Measurements from ENCODE around the gene ZNF33A. TPM values are rescaled to one million over a fixed set of nuclear protein-coding genes. Genes with fewer than 3 reads are reported as not detected.
"Not testable (repeated sequence)": the region's sequence is repeated elsewhere in the genome, so short reads cannot be mapped to it uniquely, and the experiment has no call there.

Gene ZNF33A
- total RNA-seq, 1 donor from 2014 or later: 24.3 TPM

DNA sequence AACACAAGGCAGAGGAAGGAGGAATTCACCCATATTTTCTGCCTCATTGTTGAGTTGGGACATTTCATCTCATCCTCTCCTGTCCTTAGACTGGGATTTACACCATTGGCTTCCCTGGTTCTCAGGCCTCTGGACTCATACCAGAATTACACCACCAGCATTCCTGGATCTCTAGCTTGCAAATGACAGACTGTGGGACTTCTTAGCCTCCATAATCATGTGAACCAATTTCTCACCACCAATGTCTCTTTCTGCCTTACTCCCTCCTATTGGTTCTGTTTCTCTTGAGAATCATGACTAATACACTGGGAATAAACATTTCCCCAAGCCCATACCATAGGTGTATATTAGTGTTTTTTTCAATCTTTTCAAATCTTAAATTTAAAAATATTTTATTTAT lies 2.9 kb upstream of the ZNF33A start:
- H3K9me3 ChIP-seq (replicated peaks): no peaks in the 10 kb centered on the region
- peaks cover 26% of the 10 kb centered on the region for H3K4me1 ChIP-seq
- H3K4me3 ChIP-seq: no peak overlapping the region
- no peak overlapping the region for H3K27ac ChIP-seq (replicated peaks)
- DNase-seq: no peak
- no peaks in the 10 kb centered on the region for H3K36me3 ChIP-seq
- TF ChIP-seq, protein P1, sequence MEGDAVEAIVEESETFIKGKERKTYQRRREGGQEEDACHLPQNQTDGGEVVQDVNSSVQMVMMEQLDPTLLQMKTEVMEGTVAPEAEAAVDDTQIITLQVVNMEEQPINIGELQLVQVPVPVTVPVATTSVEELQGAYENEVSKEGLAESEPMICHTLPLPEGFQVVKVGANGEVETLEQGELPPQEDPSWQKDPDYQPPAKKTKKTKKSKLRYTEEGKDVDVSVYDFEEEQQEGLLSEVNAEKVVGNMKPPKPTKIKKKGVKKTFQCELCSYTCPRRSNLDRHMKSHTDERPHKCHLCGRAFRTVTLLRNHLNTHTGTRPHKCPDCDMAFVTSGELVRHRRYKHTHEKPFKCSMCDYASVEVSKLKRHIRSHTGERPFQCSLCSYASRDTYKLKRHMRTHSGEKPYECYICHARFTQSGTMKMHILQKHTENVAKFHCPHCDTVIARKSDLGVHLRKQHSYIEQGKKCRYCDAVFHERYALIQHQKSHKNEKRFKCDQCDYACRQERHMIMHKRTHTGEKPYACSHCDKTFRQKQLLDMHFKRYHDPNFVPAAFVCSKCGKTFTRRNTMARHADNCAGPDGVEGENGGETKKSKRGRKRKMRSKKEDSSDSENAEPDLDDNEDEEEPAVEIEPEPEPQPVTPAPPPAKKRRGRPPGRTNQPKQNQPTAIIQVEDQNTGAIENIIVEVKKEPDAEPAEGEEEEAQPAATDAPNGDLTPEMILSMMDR (IDR thresholded peaks at IDR 0.05; ENCODE audit: borderline replicate concordance): no peak
- H3K27me3 ChIP-seq (ENCODE audit: low read depth): no peaks in the 10 kb centered on the region
- intact Hi-C loops (cut with micrococcal nuclease): no loop called here

DNA sequence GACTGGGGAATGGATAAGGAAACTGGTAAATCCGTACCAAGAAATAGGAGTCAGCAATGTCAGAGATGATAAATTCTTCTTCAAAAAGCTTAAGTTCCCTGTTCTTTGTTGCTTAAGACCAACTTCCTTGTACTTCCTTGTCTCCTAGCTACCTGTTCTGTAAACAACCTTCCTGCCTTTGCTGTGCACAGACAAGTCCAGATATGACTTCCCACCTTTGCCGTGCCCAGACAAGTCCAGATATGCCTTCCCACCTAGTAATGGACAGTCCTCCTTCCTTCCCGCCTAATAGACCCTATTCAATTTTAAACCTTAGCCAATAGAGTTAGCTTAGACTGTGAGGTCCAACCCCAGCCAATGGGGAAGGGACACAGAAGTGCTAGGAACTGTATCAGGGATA lies 2.5 kb upstream of the ZNF33A start:
- Histone ChIP-seq H3K9me3 (replicated peaks) (no peaks in the 10 kb centered on the region), H3K4me3 (no peak overlapping the region), H3K36me3 (no peaks in the 10 kb centered on the region), H3K4me1 (peaks cover 26% of the 10 kb centered on the region), H3K27ac (replicated peaks) (no peak overlapping the region), H3K27me3 (ENCODE audit: low read depth) (no peaks in the 10 kb centered on the region)
- TF ChIP-seq, protein P1 (IDR thresholded peaks at IDR 0.05; ENCODE audit: borderline replicate concordance): no peak
- no peak for DNase-seq
- intact Hi-C loops (cut with micrococcal nuclease): no loop called here

GRCh38 chr10:38016354-38016753 lies 5.9 kb downstream of the ZNF33A start:
- DNase-seq: no peak
- H3K27ac ChIP-seq (replicated peaks): no peak overlapping the region
- intact Hi-C loops (cut with micrococcal nuclease): no loop called here
- H3K4me3 ChIP-seq: no peak overlapping the region
- TF ChIP-seq, protein P1 (IDR thresholded peaks at IDR 0.05; ENCODE audit: borderline replicate concordance): no peak
- H3K9me3 ChIP-seq (replicated peaks): no peaks in the 10 kb centered on the region
- peaks cover 76% of the 10 kb centered on the region for H3K36me3 ChIP-seq
- peaks cover 9% of the 10 kb centered on the region for H3K4me1 ChIP-seq
- no peaks in the 10 kb centered on the region for H3K27me3 ChIP-seq (ENCODE audit: low read depth)

GRCh38 chr10:38019124-38019523 lies 8.6 kb downstream of the ZNF33A start:
- intact Hi-C loops (cut with micrococcal nuclease); H3K9me3 ChIP-seq (replicated peaks); H3K4me3 ChIP-seq; H3K27me3 ChIP-seq (ENCODE audit: low read depth); DNase-seq; H3K4me1 ChIP-seq; H3K27ac ChIP-seq (replicated peaks): not testable (repeated sequence)
- peaks cover 91% of the 10 kb centered on the region for H3K36me3 ChIP-seq

DNA sequence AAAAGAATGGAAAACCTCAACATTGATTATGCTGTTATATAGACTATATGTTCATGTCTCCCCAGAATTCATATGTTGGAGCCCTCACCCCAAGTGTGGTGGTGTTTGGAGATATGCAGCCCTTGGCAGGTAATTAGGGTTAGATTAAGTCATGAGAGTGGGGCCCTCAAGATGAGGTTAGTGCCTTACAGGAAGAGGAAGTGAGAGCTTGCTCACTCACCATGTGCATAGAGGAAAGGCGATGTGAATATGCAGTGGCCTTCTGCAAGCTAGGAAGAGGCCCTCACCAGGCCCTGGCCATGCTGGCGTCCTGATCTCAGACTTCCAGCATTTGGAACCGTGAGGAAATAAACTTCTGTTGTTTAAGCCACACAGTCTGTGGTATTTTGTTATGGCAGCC lies 14.8 kb downstream of the ZNF33A start:
- intact Hi-C loops (cut with micrococcal nuclease): loop anchor here (10.0 kb wide), 1 partner anchor 60 kb away; no protein-coding TSS in a partner anchor
- Histone ChIP-seq H3K4me3 (no peak overlapping the region), H3K4me1 (no peaks in the 10 kb centered on the region), H3K27me3 (ENCODE audit: low read depth) (no peaks in the 10 kb centered on the region), H3K9me3 (replicated peaks) (no peaks in the 10 kb centered on the region), H3K36me3 (peaks cover 92% of the 10 kb centered on the region), H3K27ac (replicated peaks) (no peak overlapping the region)
- DNase-seq: no peak
- TF ChIP-seq, protein P1 (IDR thresholded peaks at IDR 0.05; ENCODE audit: borderline replicate concordance): no peak

GRCh38 chr10:38027986-38028385 lies 17.5 kb downstream of the ZNF33A start:
- TF ChIP-seq, protein P1 (IDR thresholded peaks at IDR 0.05; ENCODE audit: borderline replicate concordance): no peak
- no peak overlapping the region for H3K4me3 ChIP-seq
- H3K27ac ChIP-seq (replicated peaks): no peak overlapping the region
- no peak for DNase-seq
- intact Hi-C loops (cut with micrococcal nuclease): loop anchor here (10.0 kb wide), 1 partner anchor 57 kb away; no protein-coding TSS in a partner anchor
- H3K27me3 ChIP-seq (ENCODE audit: low read depth): no peaks in the 10 kb centered on the region
- H3K9me3 ChIP-seq (replicated peaks): no peaks in the 10 kb centered on the region
- H3K4me1 ChIP-seq: peaks cover under 1% of the 10 kb centered on the region
- peaks cover 83% of the 10 kb centered on the region for H3K36me3 ChIP-seq
